Measurements from ENCODE around the gene ST7L. TPM values are rescaled to one million over a fixed set of nuclear protein-coding genes. Genes with fewer than 3 reads are reported as not detected.

ST7L gene
- total RNA-seq, 1 donor from 2014 or later: 12.6 TPM

GRCh38 chr1:112546076-112546475 lies 72.9 kb downstream of the ST7L start:
- intact Hi-C loops (cut with micrococcal nuclease): no loop called here
- DNase-seq: no peak
- H3K4me3 ChIP-seq: no peak overlapping the region
- H3K9me3 ChIP-seq (replicated peaks): no peaks in the 10 kb centered on the region
- H3K4me1 ChIP-seq: peaks cover 5% of the 10 kb centered on the region
- H3K27ac ChIP-seq (replicated peaks): no peak overlapping the region
- H3K27me3 ChIP-seq (ENCODE audit: low read depth): no peaks in the 10 kb centered on the region
- TF ChIP-seq CTCF (IDR thresholded peaks at IDR 0.05; ENCODE audit: borderline replicate concordance): no peak
- H3K36me3 ChIP-seq: peaks cover 53% of the 10 kb centered on the region

GRCh38 chr1:112544751-112545150 lies 74.2 kb downstream of the ST7L start:
- H3K27ac ChIP-seq (replicated peaks): peak overlapping the region; percentile 51
- TF ChIP-seq CTCF (IDR thresholded peaks at IDR 0.05; ENCODE audit: borderline replicate concordance): no peak
- H3K9me3 ChIP-seq (replicated peaks): no peaks in the 10 kb centered on the region
- no peak for DNase-seq
- intact Hi-C loops (cut with micrococcal nuclease): no loop called here
- peaks cover 17% of the 10 kb centered on the region for H3K4me1 ChIP-seq
- H3K4me3 ChIP-seq: no peak overlapping the region
- H3K27me3 ChIP-seq (ENCODE audit: low read depth): no peaks in the 10 kb centered on the region
- peaks cover 53% of the 10 kb centered on the region for H3K36me3 ChIP-seq

GRCh38 chr1:112544011-112544688 lies 74.8 kb downstream of the ST7L start:
- H3K36me3 ChIP-seq: peaks cover 48% of the 10 kb centered on the region

GRCh38 chr1:112542206-112542973 lies 76.6 kb downstream of the ST7L start:
- intact Hi-C loops (cut with micrococcal nuclease): no loop called here

More at GRCh38 chr1:112544011-112544688, 74.8 kb downstream of the ST7L start:
- Histone ChIP-seq H3K27me3 (ENCODE audit: low read depth) (no peaks in the 10 kb centered on the region), H3K4me1 (peaks cover 18% of the 10 kb centered on the region), H3K4me3 (no peak overlapping the region), H3K27ac (replicated peaks) (peak overlapping the region; percentile 51), H3K9me3 (replicated peaks) (no peaks in the 10 kb centered on the region)
- intact Hi-C loops (cut with micrococcal nuclease): no loop called here
- DNase-seq: no peak
- TF ChIP-seq CTCF (IDR thresholded peaks at IDR 0.05; ENCODE audit: borderline replicate concordance): no peak

GRCh38 chr1:112541299-112541698 lies 77.6 kb downstream of the ST7L start:
- Histone ChIP-seq H3K9me3 (replicated peaks) (no peaks in the 10 kb centered on the region), H3K4me3 (no peak overlapping the region), H3K36me3 (peaks cover 30% of the 10 kb centered on the region), H3K27me3 (ENCODE audit: low read depth) (no peaks in the 10 kb centered on the region), H3K27ac (replicated peaks) (no peak overlapping the region), H3K4me1 (peaks cover 36% of the 10 kb centered on the region)
- intact Hi-C loops (cut with micrococcal nuclease): no loop called here
- no peak for DNase-seq
- no peak for TF ChIP-seq CTCF (IDR thresholded peaks at IDR 0.05; ENCODE audit: borderline replicate concordance)

More at GRCh38 chr1:112542206-112542973, 76.6 kb downstream of the ST7L start:
- Histone ChIP-seq H3K4me3 (no peak overlapping the region), H3K9me3 (replicated peaks) (no peaks in the 10 kb centered on the region), H3K27ac (replicated peaks) (no peak overlapping the region), H3K36me3 (peaks cover 32% of the 10 kb centered on the region), H3K27me3 (ENCODE audit: low read depth) (no peaks in the 10 kb centered on the region), H3K4me1 (peaks cover 25% of the 10 kb centered on the region)
- no peak for DNase-seq
- TF ChIP-seq CTCF (IDR thresholded peaks at IDR 0.05; ENCODE audit: borderline replicate concordance): no peak

Data from left ventricle myocardium inferior (tissue), 1 donor.